Keratinocyte (primary cell): Measurements from ENCODE around the gene BORCS5.

ENCODE experiments used
- EZH2 ChIP-seq: IDR thresholded peaks from one replicate; pipeline ENCODE4 v1.6.1; 2012; ENCODE audit warnings: inconsistent platforms, mild to moderate bottlenecking, low read length, moderate library complexity
- TF ChIP-seq, protein P1 (sequence below), 3 experiments: IDR thresholded peaks in 1 of 3; conservative IDR thresholded peaks in 1 of 3; optimal IDR thresholded peaks in 1 of 3; 2 replicates in 2 of 3; 3 replicates in 1 of 3; pipeline versions ENCODE3 to v1.5.1; 2011; ENCODE audit warnings: low read length in 3 of 3, mild to moderate bottlenecking in 3 of 3, moderate library complexity in 2 of 3, control low read depth in 1 of 3, inconsistent platforms in 1 of 3; ENCODE audit not compliant: insufficient read depth in 2 of 3; ENCODE audit errors: extremely low read depth in 1 of 3

DNA sequence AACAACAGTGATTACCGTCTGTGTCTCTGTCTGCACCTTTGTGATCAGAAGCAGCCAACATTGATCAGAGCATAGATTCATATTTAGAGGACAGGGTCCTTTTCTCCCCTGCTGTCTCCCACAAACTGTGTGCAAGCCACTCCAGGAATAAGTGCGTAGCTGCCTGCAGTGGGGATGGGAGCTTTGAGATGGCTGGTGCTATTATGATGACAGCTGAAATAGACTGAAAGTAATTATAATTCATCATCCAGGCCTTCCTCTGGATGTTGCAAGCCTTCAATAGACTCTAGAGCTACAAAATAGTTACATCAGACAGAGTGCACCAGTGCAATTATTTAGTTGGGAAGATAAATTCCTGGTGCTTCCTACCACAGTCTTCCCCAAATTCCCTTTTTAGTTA lies 68.1 kb downstream of the BORCS5 start:
- TF ChIP-seq, protein P1, sequence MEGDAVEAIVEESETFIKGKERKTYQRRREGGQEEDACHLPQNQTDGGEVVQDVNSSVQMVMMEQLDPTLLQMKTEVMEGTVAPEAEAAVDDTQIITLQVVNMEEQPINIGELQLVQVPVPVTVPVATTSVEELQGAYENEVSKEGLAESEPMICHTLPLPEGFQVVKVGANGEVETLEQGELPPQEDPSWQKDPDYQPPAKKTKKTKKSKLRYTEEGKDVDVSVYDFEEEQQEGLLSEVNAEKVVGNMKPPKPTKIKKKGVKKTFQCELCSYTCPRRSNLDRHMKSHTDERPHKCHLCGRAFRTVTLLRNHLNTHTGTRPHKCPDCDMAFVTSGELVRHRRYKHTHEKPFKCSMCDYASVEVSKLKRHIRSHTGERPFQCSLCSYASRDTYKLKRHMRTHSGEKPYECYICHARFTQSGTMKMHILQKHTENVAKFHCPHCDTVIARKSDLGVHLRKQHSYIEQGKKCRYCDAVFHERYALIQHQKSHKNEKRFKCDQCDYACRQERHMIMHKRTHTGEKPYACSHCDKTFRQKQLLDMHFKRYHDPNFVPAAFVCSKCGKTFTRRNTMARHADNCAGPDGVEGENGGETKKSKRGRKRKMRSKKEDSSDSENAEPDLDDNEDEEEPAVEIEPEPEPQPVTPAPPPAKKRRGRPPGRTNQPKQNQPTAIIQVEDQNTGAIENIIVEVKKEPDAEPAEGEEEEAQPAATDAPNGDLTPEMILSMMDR (optimal IDR thresholded peaks at IDR 0.05 in 1 of 3, IDR thresholded peaks at IDR 0.05 in 1 of 3, conservative IDR thresholded peaks at IDR 0.05 in 1 of 3; ENCODE audit: extremely low read depth in 1 of 3, insufficient read depth in 2 of 3, low read length in 3 of 3): no peak
- no peak for TF ChIP-seq EZH2
